ENCODE results near the gene ACACA.

DNA sequence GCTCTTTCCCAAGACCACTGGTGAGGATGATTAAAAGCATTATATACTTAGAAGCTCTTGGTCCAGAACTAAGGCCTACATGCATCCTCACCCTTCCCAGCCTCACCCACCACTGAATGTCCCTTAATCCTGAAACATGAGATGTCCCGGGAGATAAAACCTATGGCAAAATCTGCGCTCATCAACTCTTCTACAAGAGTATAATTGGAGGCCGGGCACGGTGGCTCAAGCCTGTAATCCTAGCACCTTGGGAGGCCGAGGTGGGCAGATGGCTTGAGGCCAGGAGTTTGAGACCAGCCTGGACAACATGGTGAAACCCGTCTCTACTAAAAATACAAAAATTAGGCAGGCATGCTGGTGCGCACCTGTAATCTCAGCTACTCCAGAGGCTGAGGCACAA is 13.3 kb downstream of the ACACA start:
- TF ChIP-seq CTCF (IDR thresholded peaks at IDR 0.05) (no peak), POLR2A (IDR thresholded peaks at IDR 0.05) (no peak)

Data from uterus (tissue), 2 donors.